ENCODE results near the gene GJC1. TPM values are rescaled to one million over a fixed set of nuclear protein-coding genes. Genes with fewer than 3 reads are reported as not detected.

The GJC1 gene
- polyA plus RNA-seq, 1 experiment: 20.6 TPM

- ChIA-PET CTCF (interaction anchor here (0.8 to 1.5 kb wide), 4 partner anchors 12 to 70 kb away, joined by 3 to 5 read pairs (median 4); no protein-coding TSS in a partner anchor), POLR2A (interaction anchor here (0.5 to 1.4 kb wide), 8 partner anchors 14 to 125 kb away, joined by 3 to 11 read pairs (median 3); no protein-coding TSS in a partner anchor)
- TF ChIP-seq CTCF (IDR thresholded peaks at IDR 0.05; ENCODE audit: low read depth, low read length): no peak
- no peaks in the 10 kb centered on the region for H3K27me3 ChIP-seq (ENCODE audit: control insufficient read depth, insufficient read depth, low read length)
- H3K9me3 ChIP-seq (ENCODE audit: control insufficient read depth, insufficient read depth, low read length): no peaks in the 10 kb centered on the region
- peak overlapping the region; percentile 96 for H3K27ac ChIP-seq (ENCODE audit: low read depth, low read length)
- no peak for DNase-seq (ENCODE audit: low read depth, low spot score)
- no peak overlapping the region for H3K4me3 ChIP-seq (ENCODE audit: low read depth, low read length)
Observed at GRCh38 chr17:44793885-44794842, 35.9 kb downstream of the GJC1 start.

GRCh38 chr17:44792276-44792675 is 37.8 kb downstream of the GJC1 start:
- ChIA-PET CTCF (interaction anchor here (0.9 to 1.5 kb wide), 4 partner anchors 11 to 343 kb away, joined by 3 to 4 read pairs (median 4); partner anchors contain the start of gene ACBD4), POLR2A (interaction anchor here (0.5 to 0.7 kb wide), 2 partner anchors 14 to 356 kb away, joined by 4 to 7 read pairs; partner anchors contain the start of gene HEXIM1)
- H3K27ac ChIP-seq (ENCODE audit: low read depth, low read length): no peak overlapping the region
- no peaks in the 10 kb centered on the region; the same call in 1 of the 2 replicates for H3K9me3 ChIP-seq (ENCODE audit: control insufficient read depth, insufficient read depth, low read length)
- no peaks in the 10 kb centered on the region for H3K27me3 ChIP-seq (ENCODE audit: control insufficient read depth, insufficient read depth, low read length)
- H3K4me3 ChIP-seq (ENCODE audit: low read depth, low read length): no peak overlapping the region
- peak; percentile 26 for DNase-seq (ENCODE audit: low read depth, low spot score)
- TF ChIP-seq CTCF (IDR thresholded peaks at IDR 0.05; ENCODE audit: low read depth, low read length): no peak

GRCh38 chr17:44788139-44788538 is 41.9 kb downstream of the GJC1 start:
- no peak for TF ChIP-seq CTCF (IDR thresholded peaks at IDR 0.05; ENCODE audit: low read depth, low read length)
- H3K4me3 ChIP-seq (ENCODE audit: low read depth, low read length): no peak overlapping the region
- no peak for DNase-seq (ENCODE audit: low read depth, low spot score)
- no peaks in the 10 kb centered on the region for H3K27me3 ChIP-seq (ENCODE audit: control insufficient read depth, insufficient read depth, low read length)
- no peak overlapping the region for H3K27ac ChIP-seq (ENCODE audit: low read depth, low read length)
- ChIA-PET POLR2A (no interaction called here), CTCF (interaction anchor here (1.5 kb wide), 1 partner anchor 9 kb away, joined by 5 read pairs; no protein-coding TSS in a partner anchor)
- no peaks in the 10 kb centered on the region; the same call in 1 of the 2 replicates for H3K9me3 ChIP-seq (ENCODE audit: control insufficient read depth, insufficient read depth, low read length)

- Histone ChIP-seq H3K9me3 (ENCODE audit: control insufficient read depth, insufficient read depth, low read length) (no peaks in the 10 kb centered on the region; the same call in 1 of the 2 replicates), H3K27me3 (ENCODE audit: control insufficient read depth, insufficient read depth, low read length) (no peaks in the 10 kb centered on the region), H3K4me3 (ENCODE audit: low read depth, low read length) (no peak overlapping the region), H3K27ac (ENCODE audit: low read depth, low read length) (no peak overlapping the region)
- TF ChIP-seq CTCF (IDR thresholded peaks at IDR 0.05; ENCODE audit: low read depth, low read length): no peak
- no peak for DNase-seq (ENCODE audit: low read depth, low spot score)
- ChIA-PET POLR2A (no interaction called here), CTCF (interaction anchor here (1.5 kb wide), 1 partner anchor 8 kb away, joined by 5 read pairs; no protein-coding TSS in a partner anchor)
Observed at GRCh38 chr17:44787271-44787940, 42.7 kb downstream of the GJC1 start.

All from AG04450 (cell line).